Ammon's horn (tissue), 1 donor: Measurements from ENCODE around the gene NME7.
A peak's percentile ranks its signal among the peaks of the same experiment; 100 is the strongest.
"Not testable (repeated sequence)": the region's sequence is repeated elsewhere in the genome, so short reads cannot be mapped to it uniquely, and the experiment has no call there.

Source experiments
- DNase-seq: peaks from one replicate; pipeline ENCODE4 v3.0.0-alpha.2; 2016; ENCODE audit warnings: low spot score

The NME7 gene

DNA sequence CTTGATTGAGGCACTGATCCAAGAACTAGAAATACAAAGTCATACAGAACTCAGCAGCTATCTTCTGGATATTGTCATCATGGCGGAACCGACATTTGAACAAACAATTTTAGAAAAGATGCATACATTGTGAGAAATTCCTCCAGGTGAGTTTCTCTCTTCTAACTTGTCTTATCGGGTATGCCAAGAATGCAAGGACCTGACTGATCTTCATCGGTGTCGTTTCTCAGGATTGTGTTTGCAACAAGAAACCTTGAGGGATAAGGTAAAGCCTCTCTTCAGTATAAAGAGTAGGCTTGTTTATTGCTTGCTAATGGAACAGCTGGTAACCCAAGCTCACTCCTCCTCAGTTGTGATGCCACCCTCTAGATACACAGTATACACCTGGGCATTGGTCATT, 62.2 kb downstream of the NME7 start:
- DNase-seq, result no peak

DNA sequence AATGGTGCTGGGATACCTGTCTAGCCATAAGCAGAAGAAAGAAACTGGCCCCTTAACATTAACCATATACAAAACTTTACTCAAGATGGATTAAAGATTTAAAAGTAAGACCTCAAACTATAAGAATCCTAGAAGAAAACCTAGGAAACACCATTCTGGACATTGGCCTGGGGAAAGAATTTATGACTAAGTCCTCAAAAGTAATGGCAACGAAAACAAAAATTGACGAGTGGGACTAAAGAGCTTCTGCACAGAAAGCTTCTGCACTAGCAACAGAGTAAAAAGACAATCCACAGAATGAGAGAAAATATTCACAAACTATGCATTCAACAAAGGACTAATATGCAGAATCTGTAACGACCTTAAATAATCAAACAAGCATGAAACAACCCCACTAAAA, 66.7 kb downstream of the NME7 start:
- DNase-seq, result no peak

DNA sequence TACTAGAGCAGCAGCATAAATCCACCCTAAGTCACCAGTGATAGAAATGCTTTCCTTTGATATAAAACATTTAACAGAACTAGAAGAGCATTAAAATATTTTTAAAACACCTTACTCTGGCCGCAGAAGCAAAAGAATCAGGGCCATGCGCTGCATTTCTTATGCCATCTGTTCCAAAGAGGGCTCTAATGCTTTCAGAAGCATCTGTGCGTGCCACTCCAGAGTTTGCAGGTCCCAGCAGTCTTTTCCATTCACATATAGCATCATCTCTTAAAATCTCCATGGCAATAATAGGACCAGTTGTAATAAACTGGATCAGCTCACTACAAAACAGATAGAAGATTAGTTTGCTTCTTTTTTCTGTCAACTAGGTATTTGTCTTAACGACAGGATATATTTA, 69.2 kb downstream of the NME7 start:
- DNase-seq, result no peak

DNA sequence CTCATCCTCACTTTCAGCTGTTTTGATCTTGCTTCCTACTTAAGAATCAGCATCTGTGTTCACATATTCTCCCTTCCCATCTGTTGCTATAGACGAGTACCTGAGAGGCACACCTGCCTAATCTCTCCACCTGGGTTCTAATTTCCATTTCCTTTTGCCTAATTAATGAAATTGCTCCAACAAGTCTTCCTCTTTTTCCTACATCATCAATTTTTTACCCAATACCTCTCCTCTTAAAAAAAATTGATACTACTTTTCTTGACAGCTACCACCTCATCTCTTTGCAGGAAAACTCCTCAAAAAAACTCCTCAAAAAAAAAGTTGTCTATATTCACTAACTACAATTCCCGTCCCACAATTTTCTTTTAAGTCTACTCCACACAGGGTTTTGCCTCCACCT, 71.8 kb downstream of the NME7 start:
- no peak for DNase-seq

DNA sequence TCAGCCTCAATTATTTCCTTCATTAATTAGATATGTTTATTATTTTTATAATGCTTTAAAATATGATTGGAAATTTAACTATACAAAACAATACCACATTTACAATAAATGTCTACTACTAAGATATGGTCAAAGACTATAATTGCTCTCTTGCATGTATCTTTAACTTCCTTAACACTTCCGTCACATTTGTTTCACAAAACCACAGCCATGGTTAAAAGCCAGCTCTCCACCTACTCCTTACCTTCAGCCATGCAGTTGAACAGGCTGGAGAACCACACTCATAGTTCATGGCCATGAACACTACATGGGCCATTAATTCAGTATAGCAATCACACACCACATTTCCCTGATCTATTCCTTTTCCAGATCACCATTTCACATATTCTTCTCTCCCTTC, 72.2 kb downstream of the NME7 start:
- DNase-seq, result no peak

DNA sequence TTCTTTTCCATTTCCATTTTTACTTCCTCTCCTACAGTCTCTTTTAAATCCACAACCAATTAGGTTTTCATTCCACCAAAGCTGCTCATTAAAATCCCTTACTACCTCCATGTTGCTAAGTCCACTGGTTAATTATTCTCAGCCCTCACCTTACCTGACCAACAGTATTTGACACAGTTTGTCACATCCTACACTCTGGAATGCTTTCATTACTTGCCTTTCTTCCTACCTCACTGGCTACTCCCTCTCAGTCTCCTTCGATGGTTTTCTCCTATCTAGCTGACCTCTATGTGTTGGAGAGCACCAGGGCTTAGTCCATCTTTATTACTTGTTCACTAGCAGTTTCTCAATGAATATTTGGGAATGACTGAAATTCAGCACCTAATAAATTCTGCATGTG, 78.6 kb downstream of the NME7 start:
- DNase-seq, result no peak

DNA sequence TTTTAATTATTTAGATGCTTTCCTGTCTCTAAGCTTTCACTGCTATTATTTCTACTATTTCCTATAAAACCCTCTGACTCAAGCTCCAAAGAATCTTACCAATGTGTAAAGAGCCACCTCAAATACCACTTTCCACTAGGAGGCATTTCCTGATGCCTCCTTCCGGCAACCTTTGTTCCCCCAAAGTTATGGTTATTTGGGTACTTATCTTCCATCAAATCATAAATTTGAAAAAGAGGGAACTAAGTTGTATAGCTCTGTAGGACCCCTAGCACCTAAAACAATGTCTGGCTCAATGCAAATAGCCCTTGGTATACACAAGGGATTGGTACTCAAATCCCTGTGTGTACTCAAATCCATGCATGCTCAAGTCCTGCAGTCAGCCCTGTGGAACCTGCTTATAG, 79.6 kb downstream of the NME7 start:
- DNase-seq, result no peak

DNA sequence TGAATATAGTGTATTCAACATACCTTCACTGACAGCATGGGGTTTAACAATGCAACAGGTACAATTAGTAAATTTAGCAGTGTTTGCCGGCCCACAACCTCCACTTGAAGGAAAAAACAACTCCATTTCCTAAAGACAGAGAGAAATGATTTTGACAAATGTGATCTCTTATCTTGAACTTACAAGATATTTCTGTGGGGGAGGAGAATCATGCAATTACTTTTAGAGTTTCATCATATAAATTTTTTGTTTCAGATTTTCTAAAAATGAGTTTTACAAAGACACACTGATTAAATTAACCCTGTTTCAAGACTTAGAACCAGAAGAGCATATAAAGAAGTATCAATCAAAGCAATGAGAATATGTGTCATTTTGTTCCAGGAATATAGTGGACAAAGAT, 80.3 kb downstream of the NME7 start:
- DNase-seq, result no peak

DNA sequence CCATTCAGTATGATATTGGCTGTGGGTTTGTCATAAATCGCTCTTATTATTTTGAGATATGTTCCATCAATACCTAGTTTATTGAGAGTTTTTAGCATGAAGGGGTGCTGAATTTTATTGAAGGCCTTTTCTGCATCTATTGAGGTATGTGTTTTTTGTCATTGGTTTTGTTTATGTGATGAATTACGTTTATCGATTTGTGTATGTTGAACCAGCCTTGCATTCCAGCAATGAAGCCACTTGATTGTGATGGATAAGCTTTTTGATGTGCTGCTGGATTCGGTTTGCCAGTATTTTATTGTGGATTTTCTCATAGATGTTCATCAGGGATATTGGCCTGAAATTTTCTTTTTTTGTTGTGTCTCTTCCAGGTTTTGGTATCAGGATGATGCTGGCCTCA, 86.0 kb downstream of the NME7 start:
- not testable (repeated sequence) for DNase-seq

DNA sequence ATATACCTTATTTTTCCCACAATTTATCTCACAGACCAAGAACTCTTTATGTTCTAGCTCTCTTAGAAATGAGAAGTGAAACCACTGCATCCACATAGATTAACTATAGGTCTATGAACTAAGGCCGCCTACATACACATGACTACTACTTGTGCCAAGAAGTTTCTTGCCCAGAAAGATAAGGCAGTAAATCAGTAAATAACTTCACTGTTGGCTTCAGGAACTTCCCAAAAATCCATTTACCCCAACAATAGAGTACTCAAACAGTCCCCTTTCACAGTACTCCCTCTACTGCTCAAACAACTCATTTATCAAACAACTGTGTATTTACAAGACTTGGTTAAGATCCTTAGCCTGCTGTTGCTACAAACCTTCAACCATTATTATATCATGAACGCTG, 96.5 kb downstream of the NME7 start:
- peak; percentile 2 for DNase-seq

DNA sequence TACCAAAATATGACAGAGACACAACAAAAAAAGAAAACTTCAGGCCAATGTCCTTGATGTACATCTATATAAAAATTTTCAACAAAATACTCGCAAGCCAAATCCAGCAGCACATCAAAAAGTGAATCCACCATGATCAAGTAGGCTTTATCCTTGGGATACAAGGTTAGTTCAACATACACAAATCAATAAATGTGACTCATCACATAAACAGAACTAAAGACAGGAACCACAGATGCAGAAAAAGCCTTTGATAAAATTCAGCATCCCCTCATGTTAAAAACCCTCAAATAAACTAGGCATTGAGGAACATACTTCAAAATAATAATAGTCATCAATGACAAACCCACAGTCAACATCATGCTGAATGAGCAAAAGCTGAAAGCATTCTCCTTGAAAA, 101.5 kb downstream of the NME7 start:
- no peak for DNase-seq

DNA sequence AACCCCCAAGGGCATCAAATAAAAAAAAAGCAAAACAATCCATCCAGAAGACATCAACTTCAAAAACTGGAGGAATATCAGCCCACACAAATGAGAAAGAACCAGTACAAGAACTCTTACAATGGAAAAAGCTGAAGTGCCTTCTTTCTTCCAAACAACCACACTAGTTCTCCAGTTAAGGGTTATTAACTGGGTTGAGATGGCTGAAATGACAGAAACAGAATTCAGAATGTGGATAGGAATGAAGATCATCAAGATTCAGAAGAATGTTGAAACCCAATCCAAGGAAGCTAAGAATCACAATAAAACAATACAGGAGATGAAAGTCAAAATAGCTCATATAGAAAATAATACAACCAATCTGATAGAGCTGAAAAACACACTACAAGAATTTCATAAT, 104.5 kb downstream of the NME7 start:
- DNase-seq, result no peak

DNA sequence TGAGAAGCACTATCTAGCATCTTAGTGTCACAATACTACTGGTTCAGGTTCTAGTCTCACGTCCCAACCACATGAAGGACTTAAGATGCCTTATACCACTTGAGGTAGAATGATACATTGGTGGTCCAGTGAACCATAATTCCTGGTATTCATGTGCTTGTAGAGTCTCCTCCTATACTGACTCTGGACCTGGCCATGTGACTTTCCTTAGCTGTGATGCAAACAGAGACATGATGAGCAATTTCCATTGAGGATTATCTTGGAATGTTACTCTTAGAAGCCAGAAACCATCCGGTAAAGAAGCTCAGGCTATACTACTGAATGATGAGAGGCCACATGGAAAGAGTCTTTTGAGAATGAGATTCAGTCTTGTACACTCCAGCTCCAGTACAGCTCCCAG, 105.7 kb downstream of the NME7 start:
- DNase-seq, result no peak

DNA sequence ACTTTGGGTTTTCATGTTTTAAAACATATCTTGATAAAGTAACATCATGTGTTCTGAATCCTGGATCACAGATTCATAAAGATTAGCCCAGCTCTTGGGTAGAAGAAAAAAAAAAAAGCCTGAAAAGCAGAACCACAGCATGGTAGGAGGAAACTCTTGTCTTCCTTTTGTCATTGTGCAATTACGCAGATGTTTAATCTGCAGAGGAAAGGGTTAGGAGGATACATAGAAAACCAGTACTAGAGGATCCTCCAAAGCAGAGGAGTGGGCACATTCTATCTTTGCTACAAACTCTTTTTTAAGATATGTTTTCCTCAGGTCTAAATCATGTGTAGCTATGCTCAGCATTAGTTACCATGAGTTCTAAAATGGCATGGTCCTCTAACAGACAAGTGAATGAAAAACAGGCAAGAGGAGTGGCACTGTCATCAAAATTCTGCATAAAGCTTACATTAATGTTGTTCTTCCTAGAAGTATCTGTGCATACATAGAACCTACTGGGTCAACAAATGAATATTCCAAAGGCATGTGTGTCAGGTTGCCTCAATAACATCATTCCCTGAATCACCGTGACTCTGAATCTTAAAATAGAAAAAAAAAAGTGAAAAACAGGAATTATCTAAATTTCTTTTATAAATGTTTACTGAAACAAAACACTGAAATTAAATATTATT, 107.0 kb downstream of the NME7 start:
- DNase-seq, result no peak

DNA sequence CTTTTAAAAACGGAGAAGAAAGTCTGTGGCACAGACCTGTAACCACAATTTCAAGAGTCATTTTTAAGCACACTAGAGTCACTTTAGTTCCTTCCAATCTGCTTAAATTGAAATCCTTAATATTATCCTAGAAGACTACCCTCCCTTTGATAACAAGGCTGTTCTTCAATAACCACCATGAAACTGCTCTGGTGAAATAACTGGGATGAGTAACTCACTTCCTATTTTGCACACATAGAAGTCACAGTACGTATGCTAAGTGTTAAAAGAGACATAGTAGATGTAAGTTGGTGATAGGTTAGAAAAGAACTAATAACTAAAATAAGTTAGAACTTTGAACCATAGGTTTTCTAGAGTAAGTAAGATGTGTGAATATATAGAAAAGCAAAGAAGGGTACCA, 107.8 kb downstream of the NME7 start:
- DNase-seq, result no peak

DNA sequence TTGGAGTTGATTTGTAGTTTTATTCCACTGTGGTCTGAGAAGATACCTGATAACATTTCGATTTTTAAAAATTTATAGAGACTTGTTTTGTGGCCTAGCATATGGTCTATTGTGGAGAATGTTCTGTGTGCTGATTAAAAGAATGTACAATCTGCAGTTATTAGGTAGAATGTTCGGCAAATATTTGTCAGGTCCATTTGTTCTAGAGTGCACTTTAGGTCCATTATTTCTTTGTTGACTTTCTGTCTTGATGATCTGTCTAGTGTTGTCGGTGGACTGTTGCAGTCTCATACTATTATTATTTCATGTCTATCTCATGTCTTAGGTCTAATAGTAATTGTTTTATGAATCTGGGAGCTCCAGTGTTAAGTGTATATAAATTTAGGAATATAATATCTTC, 116.8 kb downstream of the NME7 start:
- DNase-seq, result no peak

DNA sequence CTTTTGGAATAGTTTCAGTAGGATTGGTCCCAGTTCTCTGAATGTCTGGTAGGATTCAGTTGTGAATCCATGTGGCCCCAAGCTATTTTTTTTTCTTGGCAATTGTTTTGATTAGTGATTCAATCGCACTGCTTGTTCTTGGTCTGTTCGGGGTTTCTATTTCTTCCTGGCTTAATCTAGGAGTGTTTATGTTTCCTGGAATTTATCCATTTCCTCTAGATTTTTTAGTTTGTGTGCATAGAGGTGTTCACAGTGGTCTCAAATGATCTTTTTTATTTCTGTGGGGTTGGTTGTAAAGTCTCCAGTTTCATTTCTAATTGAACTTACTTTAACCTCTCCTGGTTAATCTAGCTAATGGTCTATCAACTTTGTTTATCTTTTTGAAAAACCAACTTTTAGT, 117.6 kb downstream of the NME7 start:
- no peak for DNase-seq

DNA sequence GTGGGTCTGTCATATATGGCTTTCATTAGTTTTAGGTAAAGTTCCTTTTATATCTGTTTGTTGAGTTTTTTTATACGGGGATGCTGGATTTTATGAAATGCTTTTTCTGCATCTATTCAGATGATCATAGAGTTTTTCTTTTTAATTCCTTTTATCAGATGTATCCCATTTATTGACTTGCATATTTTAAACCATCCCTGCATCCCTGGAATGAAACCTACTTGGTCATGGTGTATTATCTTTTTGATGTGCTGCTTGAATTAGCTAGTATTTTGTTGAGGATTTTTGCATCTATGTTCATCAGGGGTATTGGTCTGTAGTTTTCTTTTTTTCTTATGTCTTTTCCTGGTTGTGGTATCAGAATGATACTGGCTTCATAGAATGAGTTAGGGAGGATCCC, 118.0 kb downstream of the NME7 start:
- no peak for DNase-seq

DNA sequence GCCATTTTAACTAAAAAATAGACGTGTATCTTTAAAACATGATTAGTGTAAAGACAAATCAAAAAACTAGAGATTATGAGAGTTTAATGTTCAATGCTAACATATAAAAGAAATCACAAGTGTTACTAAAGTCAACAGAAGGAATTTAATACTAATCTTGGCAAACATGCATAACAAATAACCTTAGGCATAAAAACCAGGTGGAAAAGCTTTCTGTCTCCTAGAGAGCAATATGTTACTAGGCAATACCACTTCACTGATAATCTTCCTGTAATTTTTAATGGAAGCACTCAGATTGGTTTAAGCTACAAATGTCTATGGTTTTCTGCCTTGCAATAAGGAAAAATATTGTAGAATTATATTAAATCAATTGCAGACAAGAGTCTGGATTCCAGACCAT, 121.9 kb downstream of the NME7 start:
- no peak for DNase-seq

DNA sequence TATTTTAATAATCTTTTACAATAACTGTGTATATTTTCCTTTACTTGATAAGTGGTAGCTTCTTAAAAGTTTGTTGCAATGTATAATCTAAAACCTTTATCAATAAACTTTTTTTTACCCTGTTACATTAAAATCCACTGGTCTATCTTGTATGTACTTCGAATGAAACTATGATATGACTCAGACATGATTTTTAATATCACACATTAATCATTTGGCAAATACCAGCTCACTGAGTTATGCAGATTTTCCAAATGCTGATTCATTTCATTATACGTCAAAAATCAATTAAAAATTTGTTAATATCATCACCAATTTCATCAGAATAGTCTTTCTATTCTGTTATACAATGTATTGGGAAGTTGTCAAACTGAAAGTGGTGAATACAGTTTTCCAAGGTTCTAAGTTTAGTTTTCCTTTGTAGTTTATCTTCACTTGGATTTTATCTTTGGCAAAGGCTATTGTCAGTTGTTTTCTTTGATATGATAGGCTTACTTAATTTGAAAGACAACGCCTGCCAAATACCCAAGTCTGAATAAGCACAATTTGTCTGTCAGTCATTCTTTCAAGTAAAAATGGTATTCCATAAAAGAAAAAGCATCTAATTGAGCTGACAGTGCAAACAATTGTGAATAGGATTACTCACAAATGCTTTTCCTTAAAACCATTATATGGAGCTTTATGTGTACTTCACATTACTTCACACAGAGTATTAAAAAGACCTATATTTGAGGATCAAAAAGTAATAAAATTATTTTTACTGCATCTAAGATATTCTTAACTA, 127.0 kb downstream of the NME7 start:
- no peak for DNase-seq

DNA sequence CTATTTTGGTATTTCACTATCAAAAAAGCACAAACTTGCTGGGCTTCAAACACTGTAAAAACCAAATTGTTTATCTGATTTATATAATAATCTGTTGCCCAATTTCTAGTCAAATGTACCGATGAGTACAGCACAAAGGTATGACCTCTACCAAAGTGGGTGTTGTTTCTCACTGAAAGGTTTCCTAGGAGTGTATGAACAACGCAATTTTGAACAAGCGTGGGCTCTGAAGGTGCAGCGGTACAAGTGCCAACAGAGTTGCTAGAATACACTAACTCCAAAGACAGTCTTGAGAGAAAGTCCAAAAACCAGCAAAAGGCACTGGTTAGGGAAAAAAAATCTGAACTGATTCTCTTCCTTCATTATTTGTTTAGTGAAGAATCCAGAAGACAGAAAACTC, 130.7 kb downstream of the NME7 start:
- DNase-seq, result no peak

DNA sequence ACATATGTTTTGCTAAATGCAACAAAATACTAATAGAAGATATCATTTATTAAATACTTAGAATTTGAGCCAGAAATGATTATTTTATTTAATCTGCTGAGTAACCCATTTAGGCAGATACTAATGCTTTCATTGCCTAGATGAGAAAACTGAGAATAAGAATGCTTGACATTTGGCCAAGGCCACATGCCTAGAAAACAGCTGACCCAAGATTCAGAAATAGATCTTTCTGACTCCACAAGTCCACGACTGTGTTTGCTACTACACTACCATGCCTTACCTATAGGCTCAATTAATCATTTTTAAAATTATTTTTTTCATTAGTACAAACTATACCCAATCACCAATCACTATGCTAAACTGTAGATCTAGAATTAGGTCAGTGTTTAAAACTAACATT, 131.5 kb downstream of the NME7 start:
- no peak for DNase-seq

DNA sequence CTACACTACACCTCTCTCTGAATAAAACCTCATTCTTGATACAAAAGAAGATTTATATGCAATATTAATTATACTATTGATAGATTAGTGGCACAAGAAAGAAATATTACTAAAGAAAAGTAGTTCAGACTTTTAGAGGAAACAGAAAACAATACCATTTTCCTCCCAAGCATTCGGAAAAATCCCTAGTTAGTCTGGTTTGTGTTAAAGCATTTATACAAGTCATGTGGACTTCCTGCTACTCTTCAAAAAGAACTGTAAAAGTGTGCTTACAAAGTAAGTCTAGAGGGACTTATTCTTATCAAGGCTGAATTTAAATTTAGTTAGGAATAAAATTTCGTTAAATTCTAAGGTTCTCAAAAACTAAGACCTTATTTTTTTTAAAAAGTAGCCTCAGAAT, 132.0 kb downstream of the NME7 start:
- DNase-seq, result no peak

DNA sequence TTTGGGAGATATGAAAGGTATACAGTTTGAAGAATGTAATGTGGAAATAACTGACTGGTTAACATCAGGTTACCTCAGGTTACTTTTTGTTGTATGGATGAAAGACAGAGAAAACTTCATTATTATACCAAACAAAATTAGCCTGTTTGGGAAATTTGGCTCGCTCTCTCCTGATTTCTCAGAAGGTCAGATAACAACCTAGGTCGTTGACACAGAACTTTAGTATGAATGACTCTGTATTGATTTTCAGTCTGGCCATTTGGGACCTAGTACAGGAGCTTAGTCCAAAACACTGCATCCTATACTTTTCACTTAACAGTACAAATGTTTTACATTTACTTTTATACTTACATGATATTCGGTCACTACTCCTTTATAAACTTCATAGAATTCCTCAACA, 132.8 kb downstream of the NME7 start:
- DNase-seq, result no peak
